Measurements from ENCODE around the gene RASGRP4.
"Not testable (repeated sequence)": the region's sequence is repeated elsewhere in the genome, so short reads cannot be mapped to it uniquely, and the experiment has no call there.

Gene RASGRP4

DNA sequence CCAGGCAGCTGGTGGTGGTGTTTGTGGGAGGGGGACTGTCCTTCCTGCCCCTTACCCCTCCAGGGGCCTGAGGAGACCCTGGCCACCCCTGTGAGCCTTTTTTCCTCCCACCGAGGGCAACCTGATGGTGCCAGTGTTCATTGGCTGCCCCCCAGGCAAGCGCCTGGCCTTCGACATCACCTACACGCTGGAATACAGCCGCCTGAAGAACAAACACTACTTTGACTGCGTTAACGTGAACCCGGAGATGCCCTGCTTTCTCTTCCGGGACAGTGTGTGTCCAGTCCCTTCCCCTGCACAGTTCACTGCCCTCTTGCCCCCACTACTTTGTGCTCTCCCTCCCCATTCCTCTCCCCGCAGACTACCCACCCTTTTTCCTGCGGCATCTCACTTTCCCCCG, 59.0 kb downstream of the RASGRP4 start:
- no peak for DNase-seq

DNA sequence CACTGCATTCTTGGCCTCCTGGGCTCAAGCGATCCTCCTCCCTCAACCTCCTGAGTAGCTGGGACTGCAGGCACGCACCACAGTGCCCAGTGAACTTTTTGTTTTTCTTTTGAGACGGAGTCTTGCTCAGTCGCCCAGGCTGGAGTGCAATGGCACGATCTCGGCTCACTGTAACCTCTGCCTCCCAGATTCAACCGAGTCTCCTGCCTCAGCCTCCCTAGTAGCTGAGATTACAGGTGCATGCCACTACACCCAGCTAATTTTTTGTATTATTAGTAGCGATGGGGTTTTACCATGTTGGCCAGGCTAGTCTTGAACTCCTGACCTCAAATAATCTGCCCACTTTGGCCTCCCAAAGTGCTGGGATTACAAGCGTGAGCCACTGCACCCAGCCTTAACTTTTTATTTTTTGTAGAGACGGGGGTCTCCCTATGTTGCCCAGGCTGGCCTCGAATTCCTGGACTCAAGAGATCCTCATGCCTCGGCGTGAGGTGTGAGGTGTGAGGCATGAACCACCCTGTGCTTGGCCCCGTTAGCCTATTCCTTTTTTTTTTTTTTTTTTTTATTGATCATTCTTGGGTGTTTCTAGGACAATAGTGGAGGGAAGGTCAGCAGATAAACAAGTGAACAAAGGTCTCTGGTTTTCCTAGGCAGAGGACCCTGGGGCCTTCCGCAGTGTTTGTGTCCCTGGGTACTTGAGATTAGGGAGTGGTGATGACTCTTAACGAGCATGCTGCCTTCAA, 62.9 kb downstream of the RASGRP4 start:
- DNase-seq = not testable (repeated sequence)

- peak; percentile 85 to 86 for DNase-seq
These were observed 63.7 kb downstream of the RASGRP4 start for GRCh38 chr19:38362076-38362945.

GRCh38 chr19:38361633-38362075, 64.4 kb downstream of the RASGRP4 start:
- DNase-seq = peak; percentile 63 to 85

GRCh38 chr19:38360839-38361631, 65.0 kb downstream of the RASGRP4 start:
- DNase-seq = peak in 1 of 2 donors; percentile 15

- no peak for DNase-seq
These were observed 65.7 kb downstream of the RASGRP4 start for GRCh38 chr19:38360351-38360750.

GRCh38 chr19:38359242-38360021, 66.6 kb downstream of the RASGRP4 start:
- DNase-seq = no peak
